GM12892 (cell line): ENCODE results near the gene ELK1.

Source experiments
- POLR2A ChIP-seq: IDR thresholded peaks from 2 replicates; pipeline ENCODE4 v1.6.1; 2011; ENCODE audit warnings: low read depth, low read length, control low read depth
- POLR2AphosphoS5 ChIP-seq: IDR thresholded peaks from 2 replicates; pipeline ENCODE4 v1.6.1; 2011; ENCODE audit warnings: low read depth, low read length, control low read depth

DNA sequence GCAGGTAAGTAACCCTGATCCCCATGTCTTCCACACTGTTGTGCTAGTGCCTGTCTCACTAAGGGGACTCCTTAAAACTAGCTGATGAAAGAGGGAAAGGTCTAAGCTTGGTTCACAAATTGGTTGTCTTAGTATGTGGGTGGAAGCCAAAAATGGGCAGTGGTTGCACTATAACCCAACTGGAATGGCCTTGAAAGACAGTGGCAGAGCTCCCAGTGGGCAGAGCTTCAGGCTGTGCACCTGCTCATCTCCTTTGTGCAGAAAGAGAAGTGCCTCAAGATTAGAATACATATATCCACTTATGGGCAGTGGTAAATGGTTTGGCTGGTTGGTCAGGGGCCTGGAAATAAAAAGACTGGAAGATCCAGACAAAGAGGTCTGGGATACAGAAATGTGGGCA, 37.9 kb downstream of the ELK1 start:
- TF ChIP-seq POLR2A (no peak), POLR2AphosphoS5 (no peak)
